K562 (cell line): ENCODE measurements around the gene THBS1.

Source experiments
- BACH1 ChIP-seq: fragments of 200-800 bp; sonication (Bioruptor generic); IDR thresholded peaks from 2 replicates; pipeline ENCODE4 v1.6.1; 2016; ENCODE audit warnings: missing genetic modification characterization, missing compliant biosample characterization
- CTCF ChIP-seq, 3 experiments: IDR thresholded peaks in 2 of 3; conservative IDR thresholded peaks in 1 of 3; 2 replicates each; pipeline ENCODE4 v1.5.1; 2011 to 2012; ENCODE audit warnings: low read length in 3 of 3, mild to moderate bottlenecking in 3 of 3, control low read depth in 2 of 3, improper control_type of control experiment in 1 of 3, inconsistent platforms in 1 of 3, low read depth in 1 of 3, mixed read lengths in 1 of 3, moderate library complexity in 1 of 3; ENCODE audit not compliant: insufficient read depth in 2 of 3
- ETV6 ChIP-seq, 3 experiments: fragments of 150-350 bp in 1 of 3; sonication (generic) in 1 of 3; formaldehyde crosslinking in 1 of 3; IDR thresholded peaks; 2 replicates each; pipeline versions ENCODE4 v1.6.1 to v1.8.0; 2014 to 2022; ENCODE audit warnings: borderline replicate concordance in 2 of 3, low read depth in 2 of 3, antibody characterized with exemption in 1 of 3, low read length in 1 of 3, mild to moderate bottlenecking in 1 of 3, missing genetic modification reagents in 1 of 3
- ZNF76 ChIP-seq: fragments of 250-450 bp; sonication (Bioruptor Pico); IDR thresholded peaks from 2 replicates; pipeline ENCODE4 v1.4.0; 2020; ENCODE audit warnings: mild to moderate bottlenecking, moderate library complexity, borderline replicate concordance
- TF ChIP-seq, protein P1 (sequence below), 3 experiments: fragments of 200-800 bp in 1 of 3; sonication (Bioruptor generic) in 1 of 3; sonication (generic) in 1 of 3; formaldehyde crosslinking in 1 of 3; IDR thresholded peaks; 2 replicates each; pipeline versions ENCODE4 v1.6.1 to v1.8.0; 2016 to 2022; ENCODE audit warnings: mild to moderate bottlenecking in 2 of 3, missing compliant biosample characterization in 2 of 3, missing genetic modification characterization in 2 of 3, missing genetic modification reagents in 1 of 3

GRCh38 chr15:39588531-39589192, 7.8 kb downstream of the THBS1 start:
- no peak for TF ChIP-seq CTCF (IDR thresholded peaks at IDR 0.05 in 2 of 3, conservative IDR thresholded peaks at IDR 0.05 in 1 of 3; ENCODE audit: insufficient read depth in 2 of 3, low read depth in 1 of 3, low read length in 3 of 3)
- TF ChIP-seq, protein P1, sequence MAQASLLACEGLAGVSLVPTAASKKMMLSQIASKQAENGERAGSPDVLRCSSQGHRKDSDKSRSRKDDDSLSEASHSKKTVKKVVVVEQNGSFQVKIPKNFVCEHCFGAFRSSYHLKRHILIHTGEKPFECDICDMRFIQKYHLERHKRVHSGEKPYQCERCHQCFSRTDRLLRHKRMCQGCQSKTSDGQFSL (CRISPR knock-in tag; IDR thresholded peaks at IDR 0.05), result no peak
- TF ChIP-seq, protein P1 (tag; IDR thresholded peaks at IDR 0.05), result no peak
- TF ChIP-seq ZNF76, result no peak
- no peak for TF ChIP-seq ETV6 (IDR thresholded peaks at IDR 0.05; ENCODE audit: borderline replicate concordance in 1 of 2, low read depth in 2 of 2, low read length in 1 of 2)
- no peak for TF ChIP-seq ETV6 (CRISPR knock-in tag; IDR thresholded peaks at IDR 0.05; ENCODE audit: borderline replicate concordance)
- TF ChIP-seq BACH1 (tag), result no peak
